ENCODE data around the gene MCCC2. TPM values are rescaled to one million over a fixed set of nuclear protein-coding genes. Genes with fewer than 3 reads are reported as not detected.
A peak's percentile ranks its signal among the peaks of the same experiment; 100 is the strongest.

Gene MCCC2
- total and polyA plus RNA-seq, 2 of the 8 experiments (the other 6 are each of a cell fraction or from before 2014, with no cell fraction given): 71.7 to 86.6 TPM

DNA sequence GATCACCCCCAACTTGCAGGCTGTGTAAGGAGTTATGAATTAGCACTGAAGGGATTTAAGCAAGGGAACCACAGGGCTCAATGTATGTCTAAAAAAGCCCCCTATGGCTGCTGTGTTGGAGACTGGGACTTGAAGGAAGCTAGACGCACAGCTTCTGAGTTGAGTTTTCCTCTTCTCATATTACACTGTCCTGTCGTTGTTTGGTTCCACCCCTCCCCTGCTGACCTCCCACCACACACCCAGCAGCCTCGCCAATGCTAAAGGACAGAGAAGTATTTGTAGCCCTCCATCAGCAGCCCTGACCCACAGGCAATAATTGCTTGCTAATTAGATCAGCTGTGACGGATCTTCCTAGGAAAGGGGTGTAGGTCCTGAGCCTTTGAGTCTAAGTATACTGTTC, 116.8 kb downstream of the MCCC2 start:
- POLR2A ChIA-PET (ENCODE audit: partially characterized antibody): interaction anchor here (0.5 to 1.4 kb wide), 2 partner anchors 8 to 73 kb away, joined by 3 read pairs; no protein-coding TSS in a partner anchor
- H4K8ac ChIP-seq (ENCODE audit: extremely low read depth, insufficient read depth, low read length): no peak overlapping the region
- no peak for FAIRE-seq
- TF ChIP-seq GABPA (IDR thresholded peaks at IDR 0.05; ENCODE audit: borderline replicate concordance, insufficient read depth, low read length) (no peak), SP4 (IDR thresholded peaks at IDR 0.05; ENCODE audit: low read length) (no peak), PHF8 (conservative IDR thresholded peaks at IDR 0.05; ENCODE audit: low read depth, low read length) (no peak), POLR2AphosphoS5 (IDR thresholded peaks at IDR 0.05; ENCODE audit: low read depth, low read length) (no peak), CBX8 (IDR thresholded peaks at IDR 0.05; ENCODE audit: borderline replicate concordance, low read depth, low read length) (no peak)
- TF ChIP-seq, protein P1, sequence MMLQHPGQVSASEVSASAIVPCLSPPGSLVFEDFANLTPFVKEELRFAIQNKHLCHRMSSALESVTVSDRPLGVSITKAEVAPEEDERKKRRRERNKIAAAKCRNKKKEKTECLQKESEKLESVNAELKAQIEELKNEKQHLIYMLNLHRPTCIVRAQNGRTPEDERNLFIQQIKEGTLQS (IDR thresholded peaks at IDR 0.05; ENCODE audit: insufficient read depth, low read depth, low read length): no peak

More for the DNA sequence above, 116.8 kb downstream of the MCCC2 start:
- CTCF ChIA-PET (ENCODE audit: partially characterized antibody): interaction anchor here (0.8 to 6.8 kb wide), 6 partner anchors 8 to 54 kb away, joined by 3 to 58 read pairs (median 4); no protein-coding TSS in a partner anchor
- H2AFZ ChIP-seq (ENCODE audit: low read length): peak overlapping the region; percentile 78
- no peak overlapping the region for H2BK12ac ChIP-seq (ENCODE audit: low read depth, low read length)
- no peak overlapping the region for H4K5ac ChIP-seq (ENCODE audit: insufficient read length, low read depth, low read length)
- H3K4me3 ChIP-seq (ENCODE audit: extremely low read depth in 1 of 4, insufficient read depth in 2 of 4, low read depth in 3 of 4, low read length in 4 of 4): no peak overlapping the region
- no peak for DNase-seq (ENCODE audit: low read depth in 1 of 2, low spot score in 2 of 2)
- H2BK5ac ChIP-seq (ENCODE audit: low read depth, low read length): no peak overlapping the region
- 36% methylated on average over 4 of the region's 4 CpGs; no CpG with 5 or more reads in 1 of the 2 experiments for WGBS, 2 experiments (ENCODE audit: extremely low coverage in 1 of 2, insufficient coverage in 1 of 2, insufficient read length in 1 of 2, insufficient replicate concordance in 2 of 2, low coverage in 1 of 2, low lambda C conversion rate in 2 of 2, missing lambda C conversion rate in 1 of 2)
- peak overlapping the region; percentile 9 to 14; a peak in 2 of 4 replicates for H3K4me2 ChIP-seq (ENCODE audit: insufficient read depth in 1 of 2, low read depth in 2 of 2, low read length in 2 of 2)
- no peak overlapping the region for H3K4ac ChIP-seq (replicated peaks; ENCODE audit: insufficient read length, low read depth, low read length)
- H3K27ac ChIP-seq (ENCODE audit: low read depth, low read length): no peak overlapping the region
- H3K23ac ChIP-seq (ENCODE audit: insufficient read length): no peak overlapping the region
- H3K36me3 ChIP-seq (ENCODE audit: control insufficient read depth in 2 of 4, insufficient read depth in 4 of 4, low read length in 3 of 4): no peaks in the 10 kb centered on the region
- no peak overlapping the region for H3K14ac ChIP-seq (ENCODE audit: insufficient read length)
- no peak overlapping the region for H2BK120ac ChIP-seq (replicated peaks; ENCODE audit: low read depth, low read length)
- no peaks in the 10 kb centered on the region for H3K79me2 ChIP-seq (ENCODE audit: control insufficient read depth in 1 of 2, insufficient read depth in 2 of 2, low read length in 2 of 2)
- no peaks in the 10 kb centered on the region for H3K27me3 ChIP-seq (replicated peaks in 1 of 4; ENCODE audit: control insufficient read depth in 3 of 4, extremely low read depth in 1 of 4, insufficient read depth in 3 of 4, low read length in 3 of 4)
- peaks cover 0 to 3% (median under 1%) of the 10 kb centered on the region in 4 experiments; a peak in 2 of 7 replicates for H3K4me1 ChIP-seq (replicated peaks in 1 of 4; ENCODE audit: control insufficient read depth in 3 of 4, insufficient read depth in 4 of 4, low read length in 3 of 4)
- no peak overlapping the region for H3K56ac ChIP-seq (replicated peaks; ENCODE audit: insufficient read length, low read depth, low read length)
- H2AK5ac ChIP-seq (ENCODE audit: low read depth, low read length): no peak overlapping the region
- H3K9ac ChIP-seq (replicated peaks in 1 of 4; ENCODE audit: extremely low read depth in 1 of 4, low read depth in 3 of 4, low read length in 3 of 4): no peak overlapping the region
- H4K20me1 ChIP-seq (replicated peaks in 1 of 2; ENCODE audit: control insufficient read depth in 1 of 2, insufficient read depth in 2 of 2, low read length in 2 of 2): no peaks in the 10 kb centered on the region
- no peak overlapping the region for H2BK15ac ChIP-seq (ENCODE audit: low read length)
- no peak overlapping the region for H3K18ac ChIP-seq (ENCODE audit: extremely low read depth, low read length)
- no peaks in the 10 kb centered on the region for H3K9me3 ChIP-seq (ENCODE audit: insufficient read depth in 2 of 2, low read depth in 1 of 2, low read length in 1 of 2)
- H3K79me1 ChIP-seq (ENCODE audit: low read depth, low read length): no peaks in the 10 kb centered on the region
- H2BK20ac ChIP-seq (ENCODE audit: low read length): no peak overlapping the region
- peaks cover 2% of the 10 kb centered on the region; the same call in 1 of the 2 replicates for H3K23me2 ChIP-seq (ENCODE audit: low read depth, low read length)
- no peak overlapping the region for H4K91ac ChIP-seq (replicated peaks; ENCODE audit: insufficient read length, low read length)

Data from H1 (cell line).